Stimulated activated CD4-positive, alpha-beta T cell treated with anti-CD3 and anti-CD28 coated beads, TNF-alpha, amount 100 ng/mL, for 1 hour (primary cell): ENCODE data around the gene CXCR5.
"Not testable (repeated sequence)": the region's sequence is repeated elsewhere in the genome, so short reads cannot be mapped to it uniquely, and the experiment has no call there.

Source experiments
- DNase-seq, 3 donors: peaks; one replicate each; pipeline ENCODE4 v3.0.0-alpha.2; 2020; ENCODE audit warnings: low read depth in 3 of 3, low spot score in 1 of 3

Gene CXCR5, protein sequence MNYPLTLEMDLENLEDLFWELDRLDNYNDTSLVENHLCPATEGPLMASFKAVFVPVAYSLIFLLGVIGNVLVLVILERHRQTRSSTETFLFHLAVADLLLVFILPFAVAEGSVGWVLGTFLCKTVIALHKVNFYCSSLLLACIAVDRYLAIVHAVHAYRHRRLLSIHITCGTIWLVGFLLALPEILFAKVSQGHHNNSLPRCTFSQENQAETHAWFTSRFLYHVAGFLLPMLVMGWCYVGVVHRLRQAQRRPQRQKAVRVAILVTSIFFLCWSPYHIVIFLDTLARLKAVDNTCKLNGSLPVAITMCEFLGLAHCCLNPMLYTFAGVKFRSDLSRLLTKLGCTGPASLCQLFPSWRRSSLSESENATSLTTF

DNA sequence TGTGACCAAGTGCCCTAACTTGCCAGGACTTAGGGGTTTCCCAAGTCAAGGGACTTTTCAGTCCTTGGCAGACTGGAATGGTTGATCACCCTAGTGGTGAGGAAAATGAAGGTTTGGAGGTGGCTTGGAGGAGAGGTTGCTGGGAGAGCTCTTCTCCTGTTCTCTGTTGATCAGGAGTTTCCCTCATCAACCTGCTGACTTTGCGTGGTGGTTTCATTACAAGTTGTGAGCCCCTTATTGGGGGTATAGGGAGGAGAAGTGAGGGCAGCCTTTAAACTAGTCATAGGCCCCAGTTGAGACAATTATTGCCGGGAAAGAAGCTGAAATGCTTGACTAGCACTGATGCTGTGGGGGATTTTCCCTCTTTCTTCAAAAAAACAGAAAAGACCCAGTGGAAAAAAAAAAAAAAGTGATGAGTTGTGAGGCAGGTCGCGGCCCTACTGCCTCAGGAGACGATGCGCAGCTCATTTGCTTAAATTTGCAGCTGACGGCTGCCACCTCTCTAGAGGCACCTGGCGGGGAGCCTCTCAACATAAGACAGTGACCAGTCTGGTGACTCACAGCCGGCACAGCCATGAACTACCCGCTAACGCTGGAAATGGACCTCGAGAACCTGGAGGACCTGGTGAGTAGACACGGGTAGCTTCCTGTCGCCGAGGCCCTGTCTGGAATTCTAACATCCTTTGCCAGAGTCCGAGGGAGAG lies at the start of gene CXCR5:
CXCR5 (plus strand) TSS at position 525 of the 704 bp plus-strand sequence; CDS start at position 575, 50 bp downstream.
- no peak for DNase-seq

DNA sequence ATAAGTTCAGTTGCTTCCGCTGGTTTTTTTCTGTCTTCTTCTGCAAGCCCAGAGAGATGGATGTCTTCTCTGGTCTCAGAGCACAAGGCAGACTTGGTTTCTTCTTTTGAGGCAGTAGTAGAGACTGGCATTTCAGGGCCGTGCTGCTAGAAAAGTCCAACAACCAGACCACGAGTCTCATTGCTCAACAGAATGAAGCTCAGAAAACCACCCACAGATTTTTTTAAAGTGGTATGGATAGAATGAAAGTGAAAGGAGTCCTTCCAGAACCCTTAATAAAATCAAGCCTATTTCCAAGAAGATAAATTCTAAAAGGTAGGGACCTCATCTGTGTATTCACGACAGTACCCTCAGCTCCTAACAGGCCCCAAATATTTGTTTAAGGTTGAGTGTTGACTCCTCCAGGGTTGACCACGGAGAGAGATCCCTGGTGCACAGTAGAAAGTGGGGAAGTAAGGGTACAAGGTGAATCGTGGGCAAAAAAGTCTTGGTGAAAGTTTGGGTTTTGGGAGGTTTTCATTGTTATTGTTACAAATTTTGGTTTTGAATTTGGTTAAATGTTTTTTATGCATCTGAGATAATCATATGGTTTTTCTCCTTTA lies 49.2 kb upstream of the CXCR5 start:
- no peak for DNase-seq

DNA sequence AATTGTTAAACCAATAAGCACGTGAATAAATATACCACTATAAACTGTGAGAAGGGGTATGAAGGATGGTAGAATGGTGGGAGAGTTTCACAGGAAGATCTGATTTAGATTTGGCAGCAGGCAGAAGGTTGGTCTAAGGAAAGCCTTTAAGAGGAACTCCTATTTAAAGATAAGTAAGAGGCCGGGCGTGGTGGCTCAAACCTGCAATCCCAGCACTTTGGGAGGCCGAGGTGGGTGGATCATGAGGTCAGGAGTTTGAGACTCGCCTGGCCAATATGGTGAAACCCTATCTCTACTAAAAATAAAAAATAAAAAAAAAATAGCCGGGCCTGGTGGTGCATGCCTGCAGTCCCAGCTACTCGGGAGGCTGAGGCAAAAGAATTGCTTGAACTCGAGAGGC lies 45.8 kb upstream of the CXCR5 start:
- no peak for DNase-seq

DNA sequence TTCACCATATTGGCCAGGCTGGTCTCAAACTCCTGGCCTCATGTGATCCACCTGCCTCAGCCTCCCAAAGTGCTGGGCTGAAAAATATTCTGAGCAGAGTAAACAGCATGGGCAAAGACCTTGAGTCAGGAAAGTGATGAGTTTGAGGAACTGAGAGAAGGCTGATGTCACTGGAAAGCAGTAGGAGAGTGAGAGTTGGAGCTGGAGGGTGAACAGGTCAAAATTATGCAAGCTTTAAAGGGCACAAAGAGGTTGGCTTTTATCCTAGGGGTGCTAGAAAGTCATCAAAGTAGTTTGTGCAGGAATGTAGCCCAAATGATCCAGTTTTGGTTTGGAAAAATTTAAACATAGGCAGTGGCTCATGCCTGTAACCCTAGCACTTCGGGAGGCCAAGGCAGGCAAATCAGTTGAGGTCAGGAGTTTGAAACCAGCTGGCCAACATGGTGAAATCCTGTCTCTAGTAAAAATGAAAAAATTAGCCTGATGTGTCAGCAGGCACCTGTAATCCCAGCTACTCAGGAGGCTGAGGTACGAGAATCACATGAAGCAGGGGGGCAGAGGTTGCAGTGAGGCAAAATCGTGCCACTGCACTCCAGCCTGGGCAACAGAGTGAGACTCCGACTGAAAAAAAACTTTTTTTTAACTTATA lies 44.7 kb upstream of the CXCR5 start:
- DNase-seq: no peak

DNA sequence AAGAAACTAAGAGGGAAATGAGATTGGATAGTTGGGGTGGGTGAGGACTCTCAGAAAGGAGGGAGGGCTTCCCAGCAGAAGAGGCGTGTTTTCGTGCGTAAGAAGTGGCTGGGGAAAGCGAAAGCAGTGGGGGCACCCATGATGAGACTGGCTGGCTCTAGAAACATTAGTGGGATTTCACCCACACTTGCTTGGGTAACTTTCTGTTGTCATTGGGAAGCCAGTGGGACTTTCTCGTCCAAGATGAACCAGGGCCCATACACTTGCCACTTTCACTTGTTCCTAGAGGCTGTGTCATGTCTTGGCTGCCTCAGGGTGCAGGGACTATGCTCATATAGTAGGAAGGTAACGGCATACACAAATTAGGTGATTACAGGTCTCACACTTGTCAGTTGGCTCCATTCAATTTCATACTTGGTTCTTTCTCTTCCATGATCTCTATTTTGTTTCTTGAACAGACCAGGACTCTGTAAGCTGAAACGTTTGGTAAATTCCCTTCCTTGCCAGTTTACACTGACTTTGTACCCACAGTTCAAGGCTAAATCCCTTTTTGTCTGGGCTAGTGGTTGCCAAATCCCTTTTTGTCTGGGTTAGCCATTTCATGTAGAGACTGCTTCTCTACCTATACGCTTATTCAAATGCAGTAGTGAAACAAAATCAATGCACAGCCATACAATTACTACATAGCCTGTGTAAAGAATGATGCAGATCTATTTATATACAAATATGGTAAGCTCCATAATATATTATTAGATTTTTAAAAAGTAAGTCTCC lies 42.0 kb upstream of the CXCR5 start:
- DNase-seq: peak in 2 of 3 donors; percentile 2 to 22

DNA sequence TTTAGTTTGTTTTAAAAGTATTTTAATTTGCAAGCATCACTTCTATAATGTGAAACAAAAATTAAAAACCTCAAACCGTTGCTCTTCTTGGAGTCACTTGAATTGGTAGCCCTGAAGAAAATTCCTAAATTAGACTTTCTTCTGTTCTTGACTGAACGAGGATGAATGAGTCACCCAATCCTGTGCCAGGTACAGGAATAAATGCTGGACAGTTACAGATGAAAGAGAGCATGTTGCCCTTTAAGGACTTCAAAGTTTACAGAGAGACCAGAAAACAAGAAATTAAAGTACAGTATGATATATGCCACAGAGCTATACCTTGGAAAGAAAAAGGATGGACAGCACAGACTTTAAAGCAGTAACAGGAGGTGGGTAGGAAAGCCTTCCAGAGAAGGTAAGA lies 41.3 kb upstream of the CXCR5 start:
- no peak for DNase-seq

DNA sequence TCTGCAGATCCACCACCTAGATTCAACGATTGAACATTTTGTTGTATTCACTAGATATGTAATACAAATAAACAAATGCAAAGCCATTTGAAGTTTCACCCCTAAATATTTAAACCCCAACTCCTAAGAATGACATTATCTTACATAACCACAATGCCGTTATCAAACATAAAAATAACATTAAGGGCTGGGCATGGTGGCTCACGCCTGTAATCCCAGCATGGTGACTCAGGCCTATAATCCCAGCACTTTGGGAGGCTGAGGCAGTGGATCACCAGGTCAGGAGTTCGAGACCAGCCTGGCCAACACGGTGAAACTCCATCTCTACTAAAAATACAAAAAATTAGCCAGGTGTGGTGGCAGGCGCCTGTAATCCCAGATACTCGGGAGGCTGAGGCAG lies 40.8 kb upstream of the CXCR5 start:
- DNase-seq: not testable (repeated sequence)

DNA sequence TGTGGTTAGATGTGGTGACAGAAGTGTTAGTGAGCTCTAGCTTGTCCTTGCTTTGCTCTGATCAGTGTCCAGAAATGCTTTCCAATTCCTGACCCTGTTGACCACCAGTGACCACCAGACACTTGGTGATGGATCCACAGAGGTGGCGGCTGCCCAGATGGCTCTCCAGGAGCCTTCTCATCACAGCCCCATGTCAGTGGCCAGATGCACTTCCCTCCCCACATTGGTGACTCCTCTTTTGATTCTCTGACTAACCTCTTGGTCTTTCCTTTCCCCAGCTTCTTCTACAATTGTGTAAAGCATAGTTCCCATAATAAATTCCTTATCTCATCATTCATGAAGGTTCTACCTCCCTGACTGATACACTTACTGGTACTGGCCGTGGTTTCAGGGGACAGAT lies 40.1 kb upstream of the CXCR5 start:
- DNase-seq: no peak

DNA sequence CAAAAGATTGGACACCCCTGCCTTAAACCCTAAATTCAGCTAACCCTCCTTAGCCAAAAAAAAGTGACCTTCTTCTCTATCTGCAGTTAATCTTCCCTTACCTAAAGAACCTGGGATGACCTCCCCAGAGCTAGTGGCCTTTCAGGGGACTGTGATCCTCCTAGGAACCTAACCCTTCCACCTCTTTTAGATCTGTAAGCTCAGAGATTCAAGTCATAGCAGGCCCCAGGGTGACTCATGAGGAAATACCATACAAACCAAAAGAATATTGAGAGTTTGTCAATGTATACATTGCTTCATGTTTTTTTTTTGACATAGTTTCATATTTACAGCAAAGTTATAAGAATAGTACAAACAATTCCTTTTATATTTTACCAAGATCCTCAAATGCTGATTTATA lies 38.3 kb upstream of the CXCR5 start:
- DNase-seq: no peak

DNA sequence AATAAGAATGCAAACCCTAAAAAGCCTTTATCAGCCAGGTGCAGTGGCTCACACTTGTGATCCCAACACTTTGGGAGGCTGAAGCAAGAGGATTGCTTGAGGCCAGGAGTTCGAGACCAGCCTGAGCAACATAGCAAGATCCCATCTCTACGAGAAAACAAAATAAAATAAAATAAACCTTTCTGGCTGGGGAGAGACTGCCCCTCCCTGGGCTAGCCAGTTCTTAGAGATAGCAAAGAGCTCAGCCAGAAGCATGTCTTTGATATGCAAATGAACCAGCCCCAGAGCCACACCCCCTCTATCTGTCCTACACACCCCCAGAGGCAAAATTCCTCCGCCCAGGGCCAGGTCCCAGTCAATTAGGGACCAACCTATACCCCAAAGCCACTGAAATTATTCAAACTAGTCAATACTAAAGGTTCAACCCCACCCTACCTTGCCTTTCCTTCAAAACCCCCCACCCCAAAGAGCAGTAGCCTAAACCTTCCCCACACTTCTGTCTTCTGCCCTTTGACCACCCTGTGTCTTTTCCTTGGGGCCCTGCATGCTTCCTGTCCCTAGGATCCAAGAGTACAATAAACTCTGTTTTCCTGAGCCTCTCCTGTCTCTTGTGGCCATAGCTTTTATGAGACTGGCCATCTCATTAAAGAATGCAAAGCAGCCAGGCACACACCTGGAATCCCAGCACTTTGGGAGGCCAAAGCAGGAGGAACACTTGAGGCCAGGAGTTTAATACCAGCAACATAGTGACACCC lies 37.3 kb upstream of the CXCR5 start:
- no peak for DNase-seq

DNA sequence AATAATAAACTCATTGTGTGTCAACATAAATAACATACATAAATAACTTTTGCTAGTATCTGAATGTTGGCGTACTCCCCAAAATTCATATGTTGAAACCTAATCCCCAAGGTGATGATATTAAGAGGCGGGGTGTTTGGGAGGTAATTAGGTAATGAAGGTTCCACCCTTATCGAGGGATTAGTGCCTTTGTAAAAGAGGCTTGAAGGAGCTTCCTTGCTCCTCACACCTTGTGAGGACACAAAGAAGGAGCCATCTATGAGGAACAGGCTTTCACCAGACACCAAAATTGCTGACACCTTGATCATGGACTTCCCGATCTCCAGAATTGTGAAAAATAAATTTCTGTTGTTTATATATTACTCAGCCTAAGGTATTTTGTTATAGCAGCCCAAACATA lies 33.9 kb upstream of the CXCR5 start:
- DNase-seq: no peak

DNA sequence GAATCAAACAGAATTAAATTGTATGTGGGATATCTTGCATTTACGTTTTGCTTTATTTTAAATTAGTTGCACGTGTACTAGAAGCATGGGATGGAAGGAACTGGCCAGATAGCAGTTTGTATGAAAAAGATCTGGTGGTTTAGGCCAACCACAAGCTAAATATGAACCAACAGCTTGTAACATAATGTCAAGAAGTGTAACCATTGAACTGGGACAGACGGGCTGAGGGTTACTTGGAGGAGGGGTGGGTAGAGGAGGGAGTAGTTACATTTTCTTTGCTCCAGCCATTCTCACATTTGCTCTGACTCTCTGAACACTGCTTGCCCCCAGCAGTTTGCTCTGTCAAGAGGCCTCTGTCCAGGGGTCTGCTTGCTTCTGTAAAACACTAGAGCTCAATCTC lies 31.7 kb upstream of the CXCR5 start:
- DNase-seq: no peak

DNA sequence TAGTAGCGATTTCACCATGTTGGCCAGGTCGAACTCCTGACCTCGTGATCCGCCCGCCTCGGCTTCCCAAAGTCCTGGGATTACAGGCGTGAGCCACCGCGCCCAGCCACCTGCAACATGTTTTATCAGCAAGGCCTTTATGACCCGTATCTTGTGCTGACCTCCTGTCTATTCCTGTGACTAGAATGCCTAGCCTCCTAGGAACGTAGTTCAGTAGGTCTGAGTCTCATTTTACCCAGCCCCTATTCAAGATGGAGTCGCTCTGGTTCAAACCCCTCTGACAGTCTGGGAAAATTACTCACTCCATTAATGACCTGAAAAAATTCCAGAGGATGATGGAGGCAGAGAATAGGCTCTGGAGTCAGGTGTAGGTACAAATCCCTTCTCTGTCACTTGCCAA lies 30.0 kb upstream of the CXCR5 start:
- no peak for DNase-seq

DNA sequence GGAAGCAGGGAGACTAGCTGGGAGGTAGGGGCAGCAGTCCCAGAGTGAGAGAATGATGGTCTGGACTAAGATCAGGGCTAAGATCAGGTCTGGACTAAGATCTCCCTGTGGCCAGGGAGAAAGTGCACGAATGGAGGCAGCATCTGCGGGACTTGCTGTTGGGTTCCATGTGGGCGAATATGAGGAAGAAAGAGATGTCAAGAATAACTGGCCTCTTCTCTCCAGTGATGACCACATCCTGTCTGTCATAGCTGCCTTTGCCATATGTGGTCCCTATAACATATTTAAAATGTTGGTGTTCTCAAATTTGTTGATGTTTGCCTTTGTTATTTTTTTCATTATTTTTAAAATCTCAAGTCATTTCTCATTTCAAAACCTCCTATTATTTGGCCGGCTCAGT lies 27.4 kb upstream of the CXCR5 start:
- DNase-seq: no peak

DNA sequence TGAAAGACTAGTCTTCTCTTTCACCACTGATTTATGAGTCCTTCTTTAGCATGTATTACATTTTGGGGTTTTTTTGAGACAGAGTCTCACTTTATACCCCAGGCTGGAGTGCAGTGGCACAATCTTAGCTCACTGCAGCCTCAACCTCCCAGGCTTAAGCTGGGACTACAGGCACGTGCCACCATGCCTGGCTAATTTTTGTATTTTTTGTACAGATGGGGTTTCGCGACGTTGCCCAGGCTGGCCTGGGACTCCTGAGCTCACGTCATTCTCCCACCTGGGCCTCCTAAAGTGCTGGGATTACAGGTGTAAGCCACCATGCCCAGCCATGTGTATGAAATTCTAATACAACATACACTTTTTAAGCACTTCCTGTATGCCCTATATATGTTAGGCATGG lies 26.3 kb upstream of the CXCR5 start:
- DNase-seq: no peak

DNA sequence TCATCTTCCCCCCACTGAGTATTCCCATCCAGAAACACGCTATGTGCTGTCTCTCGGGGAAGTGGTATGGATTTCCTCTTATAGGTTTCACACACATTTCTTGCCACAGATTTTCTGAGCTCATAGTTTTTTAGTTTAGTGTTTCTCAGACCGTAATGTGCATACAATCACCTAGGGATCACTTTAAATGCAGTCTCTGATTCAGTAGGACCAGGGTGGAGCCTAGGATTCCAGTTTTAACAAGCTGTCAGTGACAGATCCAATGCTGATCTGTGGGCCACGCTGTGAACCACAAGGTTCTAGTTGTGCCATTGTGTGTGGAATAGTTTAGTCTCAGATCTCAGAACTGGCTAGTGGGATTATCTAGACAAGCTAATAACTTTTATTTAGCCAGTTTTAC lies 23.7 kb upstream of the CXCR5 start:
- no peak for DNase-seq

DNA sequence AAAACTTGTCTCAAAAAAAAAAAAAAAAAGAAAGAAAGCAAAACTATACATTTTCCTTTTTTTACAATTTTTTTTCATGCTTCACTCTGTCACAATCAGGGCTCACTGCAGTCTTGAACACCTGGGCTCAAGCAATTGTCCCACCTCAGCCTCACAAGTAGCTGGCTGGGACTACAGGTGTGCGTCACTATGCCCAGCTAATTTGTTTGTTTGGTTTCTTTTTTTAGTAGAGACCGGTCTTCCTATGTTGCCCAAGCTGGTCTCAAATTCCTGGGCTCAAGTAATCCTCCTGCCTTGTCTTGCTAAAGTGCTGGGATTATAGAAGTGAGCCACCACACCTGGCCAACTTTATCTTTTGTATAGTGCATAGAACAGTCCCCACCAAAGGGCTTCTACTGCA lies 15.0 kb upstream of the CXCR5 start:
- no peak for DNase-seq

DNA sequence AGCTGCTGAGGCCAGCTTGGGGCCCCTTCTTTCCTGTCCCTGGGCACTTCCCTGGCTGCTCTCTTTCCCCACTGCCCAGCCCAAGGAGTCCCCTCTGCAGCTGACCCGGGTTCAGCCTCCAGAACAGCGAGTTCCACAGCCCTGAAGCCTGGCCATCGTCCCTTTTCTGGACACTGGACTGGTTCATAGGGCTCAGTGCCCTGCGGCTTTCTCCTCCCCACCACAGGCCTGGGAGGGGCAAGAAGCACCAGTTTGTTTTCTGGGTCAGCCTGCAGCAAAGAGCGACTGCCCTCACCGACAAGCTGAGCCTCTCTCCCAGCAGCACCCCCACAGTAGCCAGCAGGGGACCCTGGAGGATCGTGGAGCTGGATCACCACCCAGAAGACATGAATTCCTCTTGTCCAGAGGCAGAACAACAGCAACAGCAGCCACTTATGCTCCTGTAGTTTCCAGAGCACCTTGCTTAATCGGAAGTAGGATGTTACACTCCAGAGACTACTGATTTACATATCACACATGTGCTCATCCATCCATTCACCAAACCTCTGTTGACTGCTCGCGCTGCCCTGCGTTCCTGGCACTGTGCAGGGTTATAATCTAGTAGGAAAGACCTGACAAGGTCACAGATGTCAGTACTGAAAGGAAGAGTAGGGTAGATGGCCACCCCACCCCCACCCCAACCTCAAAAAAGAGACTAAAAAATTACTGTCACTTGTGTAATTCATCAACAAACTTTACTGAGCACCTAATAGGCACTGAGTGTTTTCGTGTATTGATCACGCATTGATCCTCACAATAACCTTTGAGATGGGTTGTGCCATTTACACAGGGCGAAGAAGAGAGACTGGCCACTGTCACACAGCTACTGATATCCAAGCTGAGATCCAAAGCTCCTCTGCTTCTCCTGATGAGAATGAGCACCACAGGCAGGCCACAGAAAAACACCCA lies 13.0 kb upstream of the CXCR5 start:
- no peak for DNase-seq

DNA sequence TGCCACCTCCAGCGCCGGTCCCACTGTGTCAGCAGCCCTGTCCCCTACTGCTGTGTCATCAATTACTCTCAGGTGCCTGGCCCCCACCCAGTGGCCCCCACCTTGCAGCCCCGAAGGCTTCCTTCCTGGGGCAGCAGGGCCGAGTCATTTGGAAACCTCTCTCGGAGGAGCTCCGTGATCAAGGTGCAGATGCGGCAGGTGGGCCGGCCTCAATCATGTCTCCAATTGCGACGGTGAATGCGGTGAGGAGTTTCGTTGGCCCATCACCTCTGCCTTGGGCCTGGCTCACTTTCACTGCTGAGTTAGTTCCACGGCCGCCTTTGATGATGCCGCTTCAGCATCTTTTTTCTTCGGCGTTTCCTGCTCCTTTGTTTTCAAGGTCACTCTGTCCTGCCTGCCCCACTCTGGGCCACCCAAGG lies 11.3 kb upstream of the CXCR5 start:
- no peak for DNase-seq
